Fibroblast of mammary gland (primary cell): ENCODE results near the gene BRD1.

Source experiments
- DNase-seq: peaks from one replicate; pipeline ENCODE4 v3.0.0-alpha.2; 2010; ENCODE audit warnings: low read depth
- H3K4me3 ChIP-seq: 2 replicates; pipeline ENCODE4 v1.5.1; 2011; ENCODE audit warnings: low read depth, mild to moderate bottlenecking, low read length, moderate library complexity; ENCODE audit not compliant: control insufficient read depth
- TF ChIP-seq, protein P1 (sequence below): conservative IDR thresholded peaks from 2 replicates; pipeline ENCODE4 v1.5.1; 2011; ENCODE audit warnings: low read depth, low read length, inconsistent platforms; ENCODE audit not compliant: control insufficient read depth, insufficient read depth

Gene BRD1

DNA sequence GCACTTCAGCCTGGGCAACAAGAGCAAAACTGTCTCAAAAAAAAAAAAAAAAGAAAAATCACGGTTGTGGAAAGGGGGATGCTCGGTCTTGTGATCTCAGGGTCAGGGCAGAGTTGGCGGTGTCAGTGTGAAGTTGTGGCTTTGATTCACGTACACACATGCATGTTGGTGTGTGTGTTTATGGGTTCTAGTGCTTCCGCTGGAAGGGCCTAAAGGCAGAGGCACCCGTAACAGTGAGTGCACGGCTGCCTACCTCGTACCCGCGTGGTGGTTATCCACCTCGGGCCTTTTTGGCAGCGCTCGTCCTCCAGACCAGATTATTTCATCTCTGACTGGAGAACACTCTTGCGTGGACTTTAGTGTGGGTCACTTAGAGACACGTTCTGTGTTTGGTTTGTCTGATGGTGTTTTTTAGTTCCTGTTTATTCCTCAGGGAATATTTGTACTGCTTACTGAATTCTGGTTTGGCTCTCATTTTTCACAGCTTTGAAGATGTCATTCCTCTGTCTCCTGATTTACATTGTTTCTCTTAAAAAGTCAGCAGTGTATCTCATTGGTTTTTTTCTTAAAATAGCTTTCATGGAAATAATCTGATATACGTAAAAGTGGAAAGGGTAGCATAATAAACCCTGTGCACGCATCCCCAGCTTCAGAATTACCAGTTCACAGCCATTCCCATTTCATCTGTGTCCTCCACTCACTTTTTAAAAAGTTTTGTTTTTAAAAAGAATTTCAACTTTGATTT, 41.6 kb upstream of the BRD1 start:
- TF ChIP-seq, protein P1, sequence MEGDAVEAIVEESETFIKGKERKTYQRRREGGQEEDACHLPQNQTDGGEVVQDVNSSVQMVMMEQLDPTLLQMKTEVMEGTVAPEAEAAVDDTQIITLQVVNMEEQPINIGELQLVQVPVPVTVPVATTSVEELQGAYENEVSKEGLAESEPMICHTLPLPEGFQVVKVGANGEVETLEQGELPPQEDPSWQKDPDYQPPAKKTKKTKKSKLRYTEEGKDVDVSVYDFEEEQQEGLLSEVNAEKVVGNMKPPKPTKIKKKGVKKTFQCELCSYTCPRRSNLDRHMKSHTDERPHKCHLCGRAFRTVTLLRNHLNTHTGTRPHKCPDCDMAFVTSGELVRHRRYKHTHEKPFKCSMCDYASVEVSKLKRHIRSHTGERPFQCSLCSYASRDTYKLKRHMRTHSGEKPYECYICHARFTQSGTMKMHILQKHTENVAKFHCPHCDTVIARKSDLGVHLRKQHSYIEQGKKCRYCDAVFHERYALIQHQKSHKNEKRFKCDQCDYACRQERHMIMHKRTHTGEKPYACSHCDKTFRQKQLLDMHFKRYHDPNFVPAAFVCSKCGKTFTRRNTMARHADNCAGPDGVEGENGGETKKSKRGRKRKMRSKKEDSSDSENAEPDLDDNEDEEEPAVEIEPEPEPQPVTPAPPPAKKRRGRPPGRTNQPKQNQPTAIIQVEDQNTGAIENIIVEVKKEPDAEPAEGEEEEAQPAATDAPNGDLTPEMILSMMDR, result no peak
- no peak overlapping the region for H3K4me3 ChIP-seq
- no peak for DNase-seq

DNA sequence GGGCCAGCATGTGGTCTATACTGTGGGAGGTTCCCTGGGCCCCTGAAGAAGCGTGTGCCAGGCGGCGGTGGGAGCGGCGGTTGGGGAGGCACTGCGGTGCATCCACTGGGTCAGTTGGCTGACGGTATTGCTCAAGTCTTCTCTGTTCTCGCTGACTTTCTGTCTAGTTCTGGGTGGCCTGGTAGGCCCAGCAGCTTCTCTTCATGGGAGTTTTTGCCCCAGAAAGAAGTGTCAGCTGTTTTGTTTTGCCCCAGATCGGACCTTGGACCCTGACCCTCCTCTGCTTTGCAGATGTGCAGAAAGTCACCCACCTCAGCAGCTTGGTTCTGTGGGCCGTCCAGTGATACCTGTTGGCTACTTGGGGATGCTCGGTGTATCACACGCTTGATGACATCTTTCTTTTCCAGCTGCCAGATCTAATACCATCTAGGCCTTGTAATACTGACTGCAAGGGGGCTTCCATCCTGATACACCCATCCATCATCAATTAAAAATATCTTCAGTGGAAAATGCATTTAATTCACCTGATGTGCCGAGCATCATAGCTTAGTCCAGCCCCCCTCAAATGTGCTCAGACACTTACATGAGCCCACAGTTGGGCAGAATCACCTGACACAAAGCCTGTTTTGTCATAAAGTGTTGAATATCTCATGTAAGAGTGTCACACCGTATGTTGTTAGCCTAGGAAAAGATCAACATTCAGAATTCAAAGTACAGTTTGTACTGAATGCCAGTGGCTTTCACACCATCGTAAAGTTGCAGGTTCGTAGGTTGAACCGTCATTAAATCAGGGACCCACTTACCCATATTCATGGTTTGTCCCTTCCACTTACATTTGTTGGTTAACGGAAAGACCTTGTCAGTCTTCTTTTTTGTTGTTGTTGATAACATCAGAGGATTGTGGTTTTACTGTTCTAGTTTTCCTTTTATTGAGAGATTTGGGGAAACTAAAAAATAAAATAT, 39.9 kb upstream of the BRD1 start:
- H3K4me3 ChIP-seq, result no peak overlapping the region
- DNase-seq, result no peak
- TF ChIP-seq, protein P1, result no peak

DNA sequence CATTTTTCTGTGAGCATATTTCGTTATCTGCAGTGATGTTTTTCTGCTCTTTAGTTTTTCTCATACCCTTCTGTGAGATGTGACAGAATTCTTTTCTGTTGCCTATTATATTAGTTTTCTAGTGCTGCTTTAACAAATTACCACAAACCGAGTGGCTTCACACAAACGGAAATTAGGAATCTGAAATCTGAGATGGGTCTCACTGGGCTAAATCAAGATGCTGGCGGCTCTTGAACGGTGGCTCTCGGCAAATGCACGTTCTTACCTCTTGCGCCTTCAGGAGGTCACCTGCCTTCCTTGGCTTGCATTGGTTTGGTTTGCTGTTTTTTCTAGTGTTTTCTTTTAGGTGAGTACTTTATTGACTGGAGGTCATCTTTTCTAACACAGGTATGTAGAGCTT, 39.0 kb upstream of the BRD1 start:
- no peak for DNase-seq
- H3K4me3 ChIP-seq, result no peak overlapping the region
- TF ChIP-seq, protein P1, result no peak

DNA sequence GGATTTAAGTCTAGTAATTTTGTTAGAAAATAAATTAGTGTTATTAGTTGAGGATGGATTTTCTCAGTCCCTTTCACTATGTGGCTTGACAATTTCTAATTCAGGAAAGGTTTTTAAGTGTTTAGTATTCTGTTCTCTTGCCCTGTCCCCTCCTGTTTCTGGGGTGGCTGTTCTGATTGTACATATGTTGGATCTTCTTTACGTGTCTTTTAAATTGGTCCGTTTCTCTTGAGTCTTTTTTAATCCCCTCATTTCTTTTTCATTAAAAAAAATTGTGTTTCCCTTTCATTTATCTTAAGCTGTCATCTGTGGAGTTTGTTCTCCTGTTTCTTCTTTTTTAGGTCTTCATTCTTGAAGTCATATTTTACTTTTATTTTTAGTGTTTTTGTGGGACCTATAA, 38.5 kb upstream of the BRD1 start:
- TF ChIP-seq, protein P1, result no peak
- H3K4me3 ChIP-seq, result no peak overlapping the region
- DNase-seq, result no peak

DNA sequence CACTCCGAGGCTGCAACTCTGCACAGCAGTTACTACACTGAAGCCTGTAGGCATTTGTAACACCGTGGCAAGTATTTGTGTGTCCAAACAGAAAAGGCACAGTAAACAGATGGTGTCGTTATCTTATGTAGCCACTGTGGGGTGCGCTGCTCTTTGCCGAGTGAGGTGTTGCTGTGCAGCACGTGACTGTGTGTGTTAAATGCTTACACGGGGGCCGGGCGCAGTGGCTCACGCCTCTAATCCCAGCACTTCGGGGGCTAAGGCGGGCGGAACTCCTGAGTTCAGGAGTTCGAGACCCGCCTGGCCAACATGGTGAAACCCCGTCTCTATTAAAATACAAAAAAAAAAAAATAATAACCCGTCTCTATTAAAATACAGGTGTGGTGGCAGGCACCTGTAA, 37.5 kb upstream of the BRD1 start:
- DNase-seq, result no peak
- TF ChIP-seq, protein P1, result no peak
- H3K4me3 ChIP-seq, result no peak overlapping the region

DNA sequence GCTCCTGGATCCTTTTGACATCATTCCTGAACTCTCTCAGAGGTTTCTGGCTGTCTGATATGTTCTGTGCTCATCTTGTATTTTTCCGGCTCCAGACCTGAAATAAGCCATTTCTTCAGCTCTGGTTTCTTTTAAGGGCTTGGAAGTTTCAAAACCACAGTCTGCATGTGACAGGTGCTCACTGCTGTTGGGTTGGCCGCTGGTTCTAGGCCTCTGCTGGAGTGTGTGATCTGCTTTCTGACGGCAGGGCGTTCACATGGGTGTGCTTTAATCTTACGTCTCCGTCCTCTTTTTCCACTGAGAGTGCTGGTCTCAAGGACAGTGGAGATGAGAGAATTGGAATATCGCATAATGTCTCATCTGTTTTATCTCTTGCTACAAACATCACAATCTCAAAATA, 36.3 kb upstream of the BRD1 start:
- TF ChIP-seq, protein P1, result no peak
- no peak overlapping the region for H3K4me3 ChIP-seq
- DNase-seq, result no peak
